GM03348 (cell line): Measurements from ENCODE around the gene MAPKAP1.
"Not testable (repeated sequence)": the region's sequence is repeated elsewhere in the genome, so short reads cannot be mapped to it uniquely, and the experiment has no call there.

ENCODE experiments used
- DNase-seq: peaks from one replicate; pipeline ENCODE4 v3.0.0; 2012; ENCODE audit warnings: low spot score

The MAPKAP1 gene

GRCh38 chr9:125409637-125410521 lies 297.1 kb downstream of the MAPKAP1 start:
- peak; percentile 59 for DNase-seq

GRCh38 chr9:125409217-125409636 lies 297.8 kb downstream of the MAPKAP1 start:
- no peak for DNase-seq

GRCh38 chr9:125407974-125408900 lies 298.8 kb downstream of the MAPKAP1 start:
- DNase-seq: peak; percentile 96

GRCh38 chr9:125407432-125407973 lies 299.5 kb downstream of the MAPKAP1 start:
- no peak for DNase-seq

GRCh38 chr9:125406810-125407087 lies 300.3 kb downstream of the MAPKAP1 start:
- no peak for DNase-seq

GRCh38 chr9:125405938-125406809 lies 300.8 kb downstream of the MAPKAP1 start:
- no peak for DNase-seq

- DNase-seq: no peak
Observed at GRCh38 chr9:125404733-125405132, 302.3 kb downstream of the MAPKAP1 start.

- DNase-seq: no peak
Observed at GRCh38 chr9:125400725-125401716, 306.0 kb downstream of the MAPKAP1 start.

GRCh38 chr9:125400232-125400631 lies 306.8 kb downstream of the MAPKAP1 start:
- DNase-seq: not testable (repeated sequence)

- no peak for DNase-seq
Observed at GRCh38 chr9:125399666-125400065, 307.3 kb downstream of the MAPKAP1 start.

GRCh38 chr9:125399165-125399564 lies 307.8 kb downstream of the MAPKAP1 start:
- DNase-seq: no peak

- no peak for DNase-seq
Observed at GRCh38 chr9:125398243-125398642, 308.8 kb downstream of the MAPKAP1 start.

GRCh38 chr9:125397736-125398135 lies 309.3 kb downstream of the MAPKAP1 start:
- no peak for DNase-seq

GRCh38 chr9:125396799-125397198 lies 310.2 kb downstream of the MAPKAP1 start:
- DNase-seq: no peak

- no peak for DNase-seq
Observed at GRCh38 chr9:125393426-125393825, 313.6 kb downstream of the MAPKAP1 start.

GRCh38 chr9:125391704-125392103 lies 315.3 kb downstream of the MAPKAP1 start:
- no peak for DNase-seq

- DNase-seq: no peak
Observed at GRCh38 chr9:125388978-125389377, 318.0 kb downstream of the MAPKAP1 start.

GRCh38 chr9:125387861-125388524 lies 319.0 kb downstream of the MAPKAP1 start:
- DNase-seq: no peak
